Fibroblast of the conjunctiva (primary cell): ENCODE results near the gene HPCAL1.

Experiments used
- DNase-seq: peaks from one replicate; pipeline ENCODE4 v3.0.0-alpha.2; 2010; ENCODE audit warnings: low read depth

HPCAL1 gene

GRCh38 chr2:10407841-10408648, 105.3 kb downstream of the HPCAL1 start:
- DNase-seq, result peak; percentile 67

- peak; percentile 46 for DNase-seq
Observed at GRCh38 chr2:10408649-10409579, 106.2 kb downstream of the HPCAL1 start.

- DNase-seq, result no peak
Observed at GRCh38 chr2:10410001-10410822, 107.5 kb downstream of the HPCAL1 start.

- no peak for DNase-seq
Observed at GRCh38 chr2:10410823-10411437, 108.2 kb downstream of the HPCAL1 start.

GRCh38 chr2:10411557-10411956, 108.9 kb downstream of the HPCAL1 start:
- no peak for DNase-seq

- DNase-seq, result no peak
Observed at GRCh38 chr2:10412380-10412779, 109.7 kb downstream of the HPCAL1 start.

- DNase-seq, result no peak
Observed at GRCh38 chr2:10413503-10413902, 110.8 kb downstream of the HPCAL1 start.

GRCh38 chr2:10413991-10414451, 111.3 kb downstream of the HPCAL1 start:
- DNase-seq, result no peak

GRCh38 chr2:10414591-10414990, 111.9 kb downstream of the HPCAL1 start:
- DNase-seq, result no peak

- DNase-seq, result no peak
Observed at GRCh38 chr2:10415048-10415447, 112.3 kb downstream of the HPCAL1 start.

- DNase-seq, result no peak
Observed at GRCh38 chr2:10415640-10416039, 112.9 kb downstream of the HPCAL1 start.

- DNase-seq, result no peak
Observed at GRCh38 chr2:10417551-10418335, 115.0 kb downstream of the HPCAL1 start.

GRCh38 chr2:10419553-10420257, 117.0 kb downstream of the HPCAL1 start:
- DNase-seq, result no peak

GRCh38 chr2:10422251-10422650, 119.5 kb downstream of the HPCAL1 start:
- no peak for DNase-seq

GRCh38 chr2:10422732-10423399, 120.2 kb downstream of the HPCAL1 start:
- DNase-seq, result no peak

- DNase-seq, result no peak
Observed at GRCh38 chr2:10423400-10423774, 120.7 kb downstream of the HPCAL1 start.

GRCh38 chr2:10424051-10424450, 121.3 kb downstream of the HPCAL1 start:
- no peak for DNase-seq

GRCh38 chr2:10424916-10425505, 122.3 kb downstream of the HPCAL1 start:
- DNase-seq, result no peak

- no peak for DNase-seq
Observed at GRCh38 chr2:10425699-10426098, 123.0 kb downstream of the HPCAL1 start.
